Bronchial epithelial cell (primary cell): ENCODE data around the gene ACP6. TPM values are rescaled to one million over a fixed set of nuclear protein-coding genes. Genes with fewer than 3 reads are reported as not detected.

Experiments
- DNase-seq: peaks from one replicate; pipeline ENCODE4 v3.0.0-alpha.2; 2010; ENCODE audit warnings: low read depth
- FAIRE-seq: peaks from 2 replicates; lab custom pipeline; 2011; peaks lifted over from hg19 to GRCh38; lab: Jason Lieb, UNC
- H3K27me3 ChIP-seq: 2 replicates; pipeline ENCODE4 v1.5.1; 2011; ENCODE audit warnings: low read length; ENCODE audit not compliant: control insufficient read depth, insufficient read depth
- H3K36me3 ChIP-seq: 2 replicates; pipeline ENCODE4 v1.5.1; 2011; ENCODE audit warnings: low read length; ENCODE audit not compliant: control insufficient read depth, insufficient read depth
- H3K4me3 ChIP-seq: 2 replicates; pipeline ENCODE4 v1.5.1; 2011; ENCODE audit warnings: mild to moderate bottlenecking, low read depth, low read length, control low read depth
- total RNA-seq: library from RNA; depleted of rRNA; stranded (reverse); fragments of >200 nt; gene quantifications from 2 replicates; pipeline ENCODE4 v1.2.1, GENCODE V29; 2014
- TF ChIP-seq, protein P1 (sequence below): IDR thresholded peaks from 2 replicates; pipeline ENCODE4 v1.5.1; 2011; ENCODE audit warnings: mild to moderate bottlenecking, moderate library complexity, low read length, control low read depth, inconsistent platforms; ENCODE audit not compliant: insufficient read depth, severe bottlenecking

The ACP6 gene
- total RNA-seq, 1 donor from 2014 or later = 6.6 TPM

DNA sequence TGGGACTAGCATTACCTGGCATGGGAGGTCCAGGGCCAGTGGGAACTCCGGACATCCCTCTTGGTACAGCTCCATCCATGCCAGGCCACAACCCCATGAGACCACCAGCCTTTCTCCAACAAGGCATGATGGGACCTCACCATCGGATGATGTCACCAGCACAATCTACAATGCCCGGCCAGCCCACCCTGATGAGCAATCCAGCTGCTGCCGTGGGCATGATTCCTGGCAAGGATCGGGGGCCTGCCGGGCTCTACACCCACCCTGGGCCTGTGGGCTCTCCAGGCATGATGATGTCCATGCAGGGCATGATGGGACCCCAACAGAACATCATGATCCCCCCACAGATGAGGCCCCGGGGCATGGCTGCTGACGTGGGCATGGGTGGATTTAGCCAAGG lies 45.8 kb downstream of the ACP6 start:
- peaks cover 7% of the 10 kb centered on the region for H3K36me3 ChIP-seq
- no peaks in the 10 kb centered on the region for H3K27me3 ChIP-seq
- TF ChIP-seq, protein P1, sequence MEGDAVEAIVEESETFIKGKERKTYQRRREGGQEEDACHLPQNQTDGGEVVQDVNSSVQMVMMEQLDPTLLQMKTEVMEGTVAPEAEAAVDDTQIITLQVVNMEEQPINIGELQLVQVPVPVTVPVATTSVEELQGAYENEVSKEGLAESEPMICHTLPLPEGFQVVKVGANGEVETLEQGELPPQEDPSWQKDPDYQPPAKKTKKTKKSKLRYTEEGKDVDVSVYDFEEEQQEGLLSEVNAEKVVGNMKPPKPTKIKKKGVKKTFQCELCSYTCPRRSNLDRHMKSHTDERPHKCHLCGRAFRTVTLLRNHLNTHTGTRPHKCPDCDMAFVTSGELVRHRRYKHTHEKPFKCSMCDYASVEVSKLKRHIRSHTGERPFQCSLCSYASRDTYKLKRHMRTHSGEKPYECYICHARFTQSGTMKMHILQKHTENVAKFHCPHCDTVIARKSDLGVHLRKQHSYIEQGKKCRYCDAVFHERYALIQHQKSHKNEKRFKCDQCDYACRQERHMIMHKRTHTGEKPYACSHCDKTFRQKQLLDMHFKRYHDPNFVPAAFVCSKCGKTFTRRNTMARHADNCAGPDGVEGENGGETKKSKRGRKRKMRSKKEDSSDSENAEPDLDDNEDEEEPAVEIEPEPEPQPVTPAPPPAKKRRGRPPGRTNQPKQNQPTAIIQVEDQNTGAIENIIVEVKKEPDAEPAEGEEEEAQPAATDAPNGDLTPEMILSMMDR = no peak
- no peak for DNase-seq
- H3K4me3 ChIP-seq = no peak overlapping the region
- FAIRE-seq = no peak

DNA sequence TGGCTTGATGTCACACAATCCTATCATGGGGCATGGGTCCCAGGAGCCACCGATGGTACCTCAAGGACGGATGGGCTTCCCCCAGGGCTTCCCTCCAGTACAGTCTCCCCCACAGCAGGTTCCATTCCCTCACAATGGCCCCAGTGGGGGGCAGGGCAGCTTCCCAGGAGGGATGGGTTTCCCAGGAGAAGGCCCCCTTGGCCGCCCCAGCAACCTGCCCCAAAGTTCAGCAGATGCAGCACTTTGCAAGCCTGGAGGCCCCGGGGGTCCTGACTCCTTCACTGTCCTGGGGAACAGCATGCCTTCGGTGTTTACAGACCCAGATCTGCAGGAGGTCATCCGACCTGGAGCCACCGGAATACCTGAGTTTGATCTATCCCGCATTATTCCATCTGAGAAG lies 46.3 kb downstream of the ACP6 start:
- Histone ChIP-seq H3K4me3 (no peak overlapping the region), H3K36me3 (peaks cover 12% of the 10 kb centered on the region), H3K27me3 (no peaks in the 10 kb centered on the region)
- DNase-seq = no peak
- FAIRE-seq = no peak
- TF ChIP-seq, protein P1 = no peak

DNA sequence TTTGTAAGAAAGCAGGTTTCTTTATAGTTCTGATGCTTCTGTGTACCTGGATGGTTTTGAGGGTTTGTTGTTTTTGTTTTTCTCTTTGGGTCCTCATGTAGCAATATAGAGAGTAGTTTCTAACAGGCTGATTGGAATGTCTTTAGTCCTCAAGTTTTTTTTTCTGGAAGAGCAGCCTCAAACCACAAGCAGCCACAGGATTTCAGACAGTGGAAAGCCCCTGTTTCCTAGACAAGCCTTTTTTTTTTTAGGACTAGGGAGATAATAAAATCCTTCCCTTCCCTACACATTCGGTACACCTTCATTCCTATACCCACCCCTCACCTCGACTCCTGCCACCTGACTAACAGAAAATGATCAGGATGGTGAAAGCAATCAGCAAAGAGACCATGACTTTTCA lies 47.6 kb downstream of the ACP6 start:
- Histone ChIP-seq H3K36me3 (peaks cover 15% of the 10 kb centered on the region), H3K27me3 (no peaks in the 10 kb centered on the region), H3K4me3 (no peak overlapping the region)
- TF ChIP-seq, protein P1 = no peak
- FAIRE-seq (no peak), DNase-seq (no peak)

DNA sequence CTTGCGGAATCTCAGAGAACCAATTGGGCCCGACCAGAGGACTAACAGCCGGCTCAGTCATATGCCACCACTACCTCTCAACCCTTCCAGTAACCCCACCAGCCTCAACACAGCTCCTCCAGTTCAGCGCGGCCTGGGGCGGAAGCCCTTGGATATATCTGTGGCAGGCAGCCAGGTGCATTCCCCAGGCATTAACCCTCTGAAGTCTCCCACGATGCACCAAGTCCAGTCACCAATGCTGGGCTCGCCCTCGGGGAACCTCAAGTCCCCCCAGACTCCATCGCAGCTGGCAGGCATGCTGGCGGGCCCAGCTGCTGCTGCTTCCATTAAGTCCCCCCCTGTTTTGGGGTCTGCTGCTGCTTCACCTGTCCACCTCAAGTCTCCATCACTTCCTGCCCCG lies 49.8 kb downstream of the ACP6 start:
- Histone ChIP-seq H3K4me3 (no peak overlapping the region), H3K36me3 (peaks cover 17% of the 10 kb centered on the region), H3K27me3 (no peaks in the 10 kb centered on the region)
- TF ChIP-seq, protein P1 = no peak
- DNase-seq = no peak
- no peak for FAIRE-seq

DNA sequence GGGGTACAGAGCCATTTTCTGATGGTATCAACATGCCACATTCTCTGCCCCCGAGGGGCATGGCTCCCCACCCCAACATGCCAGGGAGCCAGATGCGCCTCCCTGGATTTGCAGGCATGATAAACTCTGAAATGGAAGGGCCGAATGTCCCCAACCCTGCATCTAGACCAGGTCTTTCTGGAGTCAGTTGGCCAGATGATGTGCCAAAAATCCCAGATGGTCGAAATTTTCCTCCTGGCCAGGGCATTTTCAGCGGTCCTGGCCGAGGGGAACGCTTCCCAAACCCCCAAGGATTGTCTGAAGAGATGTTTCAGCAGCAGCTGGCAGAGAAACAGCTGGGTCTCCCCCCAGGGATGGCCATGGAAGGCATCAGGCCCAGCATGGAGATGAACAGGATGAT lies 50.6 kb downstream of the ACP6 start:
- FAIRE-seq = no peak
- Histone ChIP-seq H3K36me3 (peaks cover 17% of the 10 kb centered on the region), H3K27me3 (no peaks in the 10 kb centered on the region), H3K4me3 (no peak overlapping the region)
- DNase-seq = no peak
- TF ChIP-seq, protein P1 = no peak

DNA sequence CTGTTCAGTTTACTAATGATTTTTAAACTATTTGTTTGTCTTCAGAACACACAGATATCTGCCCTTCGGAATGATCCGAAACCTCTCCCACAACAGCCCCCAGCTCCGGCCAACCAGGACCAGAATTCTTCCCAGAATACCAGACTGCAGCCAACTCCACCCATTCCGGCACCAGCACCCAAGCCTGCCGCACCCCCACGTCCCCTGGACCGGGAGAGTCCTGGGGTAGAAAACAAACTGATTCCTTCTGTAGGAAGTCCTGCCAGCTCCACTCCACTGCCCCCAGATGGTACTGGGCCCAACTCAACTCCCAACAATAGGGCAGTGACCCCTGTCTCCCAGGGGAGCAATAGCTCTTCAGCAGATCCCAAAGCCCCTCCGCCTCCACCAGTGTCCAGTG lies 51.6 kb downstream of the ACP6 start:
- Histone ChIP-seq H3K4me3 (no peak overlapping the region), H3K36me3 (peaks cover 14% of the 10 kb centered on the region), H3K27me3 (no peaks in the 10 kb centered on the region)
- DNase-seq (no peak), FAIRE-seq (no peak)
- TF ChIP-seq, protein P1 = no peak
